GM19468 (cell line): Measurements from ENCODE around the gene LY6G5B.
A peak's percentile ranks its signal among the peaks of the same experiment; 100 is the strongest.

ENCODE experiments used
- ATAC-seq: cut with Tn5 transposase; IDR thresholded peaks from one replicate; pipeline ENCODE4 v1.9.1; 2021; ENCODE audit warnings: mild to moderate bottlenecking, moderate library complexity, moderate number of reproducible peaks; ENCODE audit not compliant: unreplicated experiment; ENCODE audit errors: extremely low read depth

Gene LY6G5B

DNA sequence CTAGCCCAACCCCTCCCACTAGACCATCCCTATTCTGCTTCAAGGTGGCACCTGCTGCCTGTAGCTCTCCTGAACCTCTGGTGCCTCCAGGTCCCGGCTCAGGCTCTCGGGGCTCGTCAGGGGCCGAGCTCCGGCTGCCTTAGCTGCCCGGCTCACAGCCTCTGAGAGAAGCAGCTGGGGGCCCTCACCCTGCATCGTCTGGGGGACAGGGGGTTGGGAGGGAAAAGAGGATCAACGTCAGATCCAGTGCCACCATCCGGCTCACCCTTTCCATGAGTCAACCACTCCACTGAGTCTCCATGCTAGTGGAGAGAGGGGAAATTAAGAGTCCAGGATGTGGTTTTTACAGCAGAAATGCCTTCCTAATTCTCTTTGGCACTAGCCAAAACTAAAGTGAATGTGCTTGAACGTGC is 30.3 kb upstream of the LY6G5B start:
- ATAC-seq, result no peak

- no peak for ATAC-seq
Observed at GRCh38 chr6:31640612-31641011, 29.2 kb upstream of the LY6G5B start.

DNA sequence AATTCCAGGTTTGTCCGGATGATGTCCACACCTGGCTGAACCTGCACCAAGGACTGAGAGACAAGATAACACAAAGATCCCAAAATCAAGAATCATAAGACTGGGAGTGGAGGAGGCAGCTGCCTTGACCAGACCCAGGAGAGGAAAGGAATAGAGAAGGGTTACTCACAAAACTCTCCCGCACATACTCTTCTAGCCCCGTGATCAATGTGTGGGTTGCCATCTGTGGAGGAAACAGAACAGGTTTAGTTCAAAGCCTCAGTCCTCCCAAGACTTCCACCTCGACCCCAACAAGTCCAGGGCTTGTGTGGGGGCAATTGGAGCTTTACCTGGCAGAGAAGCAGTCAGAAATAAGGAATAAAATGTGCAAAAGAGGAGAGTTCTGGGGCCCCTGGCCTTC is 28.4 kb upstream of the LY6G5B start:
- no peak for ATAC-seq

- no peak for ATAC-seq
Observed at GRCh38 chr6:31642798-31643570, 26.8 kb upstream of the LY6G5B start.

DNA sequence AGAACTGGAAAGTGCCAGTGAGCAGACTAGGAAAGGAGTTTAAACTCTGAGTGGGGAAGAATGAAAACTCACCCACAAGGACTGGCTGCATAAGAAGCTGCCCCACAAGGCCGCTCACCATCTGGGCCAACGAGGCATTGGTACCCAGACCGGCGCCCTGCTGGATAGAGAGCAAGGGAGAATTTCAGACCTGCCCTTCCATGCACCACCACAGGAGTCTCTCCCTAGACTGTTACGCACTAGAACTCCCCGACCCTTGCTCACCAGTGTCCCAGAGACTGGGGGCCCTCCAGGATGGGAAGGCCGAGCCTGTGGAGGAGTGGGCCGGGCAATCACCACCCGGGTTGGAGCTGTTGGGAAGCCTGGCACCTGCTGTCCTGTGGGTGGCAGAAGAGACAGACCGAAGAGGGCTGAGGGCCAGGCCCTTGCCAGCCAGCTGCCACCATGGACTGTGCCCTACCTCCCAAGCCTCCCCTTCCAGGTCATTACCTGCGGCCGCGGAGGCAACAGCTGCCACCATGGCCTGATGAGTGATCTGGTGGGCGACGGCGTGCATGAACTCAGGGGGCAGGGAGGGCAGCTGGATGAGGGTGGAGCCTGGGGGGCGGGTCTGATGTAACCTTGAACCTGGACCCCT is 25.8 kb upstream of the LY6G5B start:
- ATAC-seq, result no peak

GRCh38 chr6:31645325-31645724 is 24.5 kb upstream of the LY6G5B start:
- no peak for ATAC-seq

- no peak for ATAC-seq
Observed at GRCh38 chr6:31651602-31652191, 18.1 kb upstream of the LY6G5B start.

- no peak for ATAC-seq
Observed at GRCh38 chr6:31652925-31653724, 16.7 kb upstream of the LY6G5B start.

- no peak for ATAC-seq
Observed at GRCh38 chr6:31654574-31655348, 15.0 kb upstream of the LY6G5B start.

DNA sequence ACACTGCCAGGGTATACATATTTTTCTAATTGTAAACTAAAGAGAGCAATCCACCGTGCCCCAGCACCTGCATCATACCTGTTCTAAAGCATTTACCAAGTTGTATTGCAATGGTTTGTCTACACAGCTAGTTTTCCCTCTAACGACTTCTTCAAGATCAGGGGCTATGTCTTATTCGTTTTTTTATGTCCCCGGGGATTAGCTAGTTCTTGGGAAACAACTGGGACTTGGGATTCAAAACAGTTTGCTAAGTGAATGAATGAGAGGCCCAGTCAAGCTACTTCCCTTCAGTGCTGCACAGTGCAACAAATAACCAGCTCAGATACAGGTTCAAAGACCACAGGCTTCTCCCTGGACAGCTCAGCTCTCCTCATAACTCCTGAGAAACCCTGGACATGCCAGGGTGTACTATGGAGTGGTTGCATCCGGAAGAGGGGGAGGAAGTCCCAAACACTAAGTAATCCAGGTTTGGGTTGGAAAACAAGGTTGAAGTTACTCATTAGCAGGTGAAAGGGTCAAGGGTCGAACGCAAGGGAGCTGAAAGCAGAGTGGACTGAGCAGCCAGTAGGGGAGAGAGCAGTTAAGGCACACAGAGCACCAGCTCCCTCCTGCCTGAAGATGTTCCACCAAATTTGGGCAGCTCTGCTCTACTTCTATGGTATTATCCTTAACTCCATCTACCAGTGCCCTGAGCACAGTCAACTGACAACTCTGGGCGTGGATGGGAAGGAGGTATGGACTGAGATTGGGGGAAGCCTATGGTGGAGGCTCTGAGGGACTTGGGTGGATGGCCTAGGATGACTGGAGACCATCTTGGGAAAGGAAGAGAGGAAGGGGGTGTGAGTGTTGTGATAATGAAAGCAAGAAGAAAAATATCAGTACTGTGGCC is 14.2 kb upstream of the LY6G5B start, which contains the start of gene APOM:
APOM (plus strand) TSS at position 546 of the 889 bp plus-strand sequence; CDS start at position 619, 73 bp downstream.
- no peak for ATAC-seq

- no peak for ATAC-seq
Observed at GRCh38 chr6:31657406-31658157, 12.2 kb upstream of the LY6G5B start.

GRCh38 chr6:31658158-31658688 is 11.6 kb upstream of the LY6G5B start:
- ATAC-seq, result no peak

DNA sequence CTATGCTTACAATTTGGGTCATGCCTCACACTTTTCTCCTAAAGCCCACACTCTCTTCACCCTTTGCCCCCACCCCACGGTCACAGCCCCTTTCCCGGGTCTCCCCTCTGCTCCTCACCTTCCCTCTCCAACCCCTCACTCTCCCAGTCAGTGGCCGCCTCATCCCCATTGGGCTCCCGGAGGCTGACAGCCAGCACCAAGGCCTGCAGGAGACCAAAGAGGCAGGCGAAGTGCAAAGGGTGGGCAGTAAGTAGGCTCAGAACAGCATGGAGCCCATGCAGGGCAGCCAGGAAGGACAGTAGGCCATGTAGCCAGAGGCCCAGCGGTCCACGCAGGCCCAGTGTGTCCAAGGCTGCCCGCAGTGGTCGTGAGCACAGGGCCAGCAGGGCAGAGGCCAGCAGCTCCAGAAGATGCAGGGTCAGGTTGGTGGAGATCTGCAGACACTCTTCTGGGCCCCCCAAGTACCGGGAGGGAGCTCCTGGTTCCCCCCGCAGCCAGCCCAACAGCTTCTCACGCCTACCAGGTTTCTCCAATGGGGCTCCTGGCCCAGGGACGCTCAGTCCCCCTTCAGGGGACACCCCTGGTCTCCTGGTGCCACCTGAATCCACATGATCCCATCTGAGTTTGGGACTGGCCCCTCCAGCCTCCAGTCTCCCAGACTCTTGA is 10.7 kb upstream of the LY6G5B start:
- no peak for ATAC-seq

GRCh38 chr6:31659649-31660380 is 10.0 kb upstream of the LY6G5B start:
- ATAC-seq, result no peak

DNA sequence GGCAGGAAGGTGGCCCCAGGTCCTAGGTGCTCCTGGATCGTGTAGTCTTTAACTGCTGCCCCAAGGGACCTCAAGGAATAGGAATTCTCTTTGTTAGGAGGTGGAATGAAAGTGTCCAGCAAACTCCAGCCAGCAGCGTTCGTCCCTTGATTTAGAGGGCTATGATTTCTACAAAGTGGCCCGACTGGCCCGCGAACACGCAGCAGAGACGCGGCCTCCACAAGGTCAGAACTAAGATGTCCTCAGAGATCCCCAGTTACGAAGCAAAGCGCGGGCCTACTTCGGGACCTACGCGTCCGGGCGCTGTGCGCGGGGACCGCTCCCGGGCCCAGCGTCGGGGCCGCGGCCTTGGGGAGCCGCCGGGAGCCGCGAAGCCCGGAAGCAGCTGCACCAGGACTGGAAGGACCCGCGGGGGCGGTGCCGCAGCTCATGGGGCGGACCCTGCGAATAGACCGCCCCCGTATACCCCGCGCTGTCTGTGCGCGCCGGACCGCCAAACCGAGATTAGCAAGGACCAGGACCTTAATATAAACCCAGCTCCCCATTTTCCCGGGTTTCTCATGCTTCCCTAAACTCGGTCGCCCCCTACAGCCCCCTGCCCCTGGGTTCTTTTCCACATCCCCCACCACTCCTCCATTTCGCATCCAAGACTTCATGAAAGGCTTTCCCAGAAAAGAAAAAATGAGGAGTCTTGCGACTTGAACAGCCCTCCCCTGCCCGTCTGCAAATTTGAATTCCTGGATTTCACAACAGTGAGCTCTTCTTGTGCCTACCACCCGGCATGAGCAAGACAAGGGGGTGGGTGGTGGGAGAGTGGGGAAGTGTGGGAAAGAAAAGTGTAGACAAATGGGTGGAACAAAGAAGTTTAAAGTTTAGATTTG is 9.2 kb upstream of the LY6G5B start, which contains the start of gene C6orf47:
C6orf47 (minus strand) TSS at position 398 of the 881 bp plus-strand sequence. CDS start 831 bp downstream, outside the sequence.
- ATAC-seq, result peak; percentile 40
